Activated CD8-positive, alpha-beta memory T cell treated with anti-CD3 and anti-CD28 coated beads, Interleukin-2, amount 50 U/mL, for 48 hours (primary cell): ENCODE measurements around the gene RSPH6A.
"Not testable (repeated sequence)": the region's sequence is repeated elsewhere in the genome, so short reads cannot be mapped to it uniquely, and the experiment has no call there.

Source experiments
- DNase-seq: peaks from one replicate; pipeline ENCODE4 v3.0.0-alpha.2; 2020

RSPH6A gene

GRCh38 chr19:45764475-45764874, 50.6 kb downstream of the RSPH6A start:
- DNase-seq = no peak

DNA sequence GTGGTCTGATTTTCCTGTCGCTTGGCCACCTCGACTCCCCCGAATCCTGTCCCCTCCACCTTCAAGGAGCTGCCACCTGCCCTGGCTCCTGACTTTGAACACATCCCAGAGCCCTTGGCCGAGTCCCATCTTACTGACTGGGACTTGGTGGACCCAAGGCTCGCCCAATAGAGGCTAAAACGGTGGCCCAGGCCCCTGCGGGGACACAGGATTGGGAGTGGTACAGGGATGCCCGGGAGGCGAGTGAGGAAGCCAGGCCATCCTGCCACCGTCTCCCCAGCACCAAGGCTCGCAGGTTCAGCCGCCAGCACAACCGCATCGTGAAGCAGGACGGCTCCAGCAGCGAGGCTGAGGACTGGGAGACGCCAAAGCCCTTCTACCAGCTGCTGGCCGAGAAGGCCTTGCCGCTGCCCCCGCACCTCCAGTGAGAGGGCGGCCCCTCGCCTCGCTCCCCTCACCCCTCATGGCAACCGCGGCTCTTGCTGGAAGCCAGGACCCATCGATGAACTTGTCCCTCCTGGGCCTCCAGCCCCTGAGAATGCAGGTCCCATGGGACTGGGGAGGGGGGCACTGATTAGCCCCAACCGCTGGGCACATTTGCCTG, 51.3 kb downstream of the RSPH6A start:
- DNase-seq = no peak

- no peak for DNase-seq
These were observed 52.1 kb downstream of the RSPH6A start for GRCh38 chr19:45762870-45763631.

GRCh38 chr19:45761714-45762113, 53.4 kb downstream of the RSPH6A start:
- DNase-seq = no peak

DNA sequence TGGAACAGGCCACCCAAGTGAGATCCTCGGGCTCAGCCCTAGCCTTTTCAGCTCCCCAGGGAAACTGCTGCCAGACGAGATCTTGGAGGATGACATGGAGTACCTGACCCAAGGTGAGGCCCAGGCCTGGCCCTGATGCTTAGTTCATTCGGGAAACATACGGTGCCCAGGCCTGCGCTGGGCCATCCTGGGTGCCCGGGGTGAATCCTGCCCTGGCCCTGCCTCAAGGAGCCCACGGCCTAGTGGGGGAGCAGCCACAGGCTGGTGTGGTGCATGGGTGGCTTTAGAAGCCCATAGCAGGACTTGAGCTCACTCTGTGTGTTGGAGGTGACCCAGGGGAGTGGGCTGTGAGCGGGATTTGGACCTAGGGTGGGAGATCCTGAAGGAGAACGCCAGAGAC, 56.2 kb downstream of the RSPH6A start:
- DNase-seq = no peak

DNA sequence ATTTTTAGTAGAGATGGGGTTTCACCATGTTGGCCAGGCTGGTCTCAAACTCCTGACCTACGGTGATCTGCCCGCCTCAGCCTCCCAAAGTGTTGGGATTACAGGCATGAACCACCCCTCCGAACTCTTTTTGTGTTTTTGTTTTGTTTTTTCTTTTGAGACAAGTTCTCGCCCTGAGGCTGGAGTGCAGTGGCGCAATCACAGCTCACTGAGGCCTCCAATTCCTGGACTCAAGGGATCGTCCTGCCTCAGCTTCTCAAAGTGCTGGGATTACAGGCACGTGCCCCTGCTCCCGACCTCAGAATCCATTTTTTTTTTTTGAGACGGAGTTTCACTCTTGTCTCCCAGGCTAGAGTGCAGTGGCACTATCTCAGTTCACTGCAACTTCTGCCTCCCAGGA, 57.4 kb downstream of the RSPH6A start:
- no peak for DNase-seq

- DNase-seq = no peak
These were observed 60.8 kb downstream of the RSPH6A start for GRCh38 chr19:45754323-45754722.

- no peak for DNase-seq
These were observed 61.6 kb downstream of the RSPH6A start for GRCh38 chr19:45753548-45753947.

DNA sequence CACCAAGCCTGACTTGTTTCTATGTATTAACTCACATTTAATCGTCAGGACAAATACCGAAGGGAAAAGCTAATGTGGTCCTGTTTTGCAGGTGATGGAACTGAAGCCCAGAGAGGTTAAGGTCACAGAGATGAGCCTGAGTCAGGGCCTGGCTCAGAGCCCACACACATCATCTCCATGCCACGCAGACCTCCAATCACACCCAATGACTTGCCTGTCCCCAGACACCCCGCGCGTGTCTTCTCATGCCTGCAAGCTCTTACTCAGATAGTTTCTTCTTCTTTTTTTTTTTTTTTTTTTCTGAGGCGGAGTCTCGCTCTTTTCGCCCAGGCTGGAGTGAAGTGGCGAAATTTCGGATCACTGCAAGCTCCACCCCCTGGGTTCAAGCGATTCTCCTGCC, 62.5 kb downstream of the RSPH6A start:
- DNase-seq = no peak

- not testable (repeated sequence) for DNase-seq
These were observed 63.6 kb downstream of the RSPH6A start for GRCh38 chr19:45751483-45751882.

- DNase-seq = no peak
These were observed 67.6 kb downstream of the RSPH6A start for GRCh38 chr19:45747513-45747912.

- DNase-seq = no peak
These were observed 68.2 kb downstream of the RSPH6A start for GRCh38 chr19:45746866-45747265.
